ENCODE measurements around the gene SPPL2C.

DNA sequence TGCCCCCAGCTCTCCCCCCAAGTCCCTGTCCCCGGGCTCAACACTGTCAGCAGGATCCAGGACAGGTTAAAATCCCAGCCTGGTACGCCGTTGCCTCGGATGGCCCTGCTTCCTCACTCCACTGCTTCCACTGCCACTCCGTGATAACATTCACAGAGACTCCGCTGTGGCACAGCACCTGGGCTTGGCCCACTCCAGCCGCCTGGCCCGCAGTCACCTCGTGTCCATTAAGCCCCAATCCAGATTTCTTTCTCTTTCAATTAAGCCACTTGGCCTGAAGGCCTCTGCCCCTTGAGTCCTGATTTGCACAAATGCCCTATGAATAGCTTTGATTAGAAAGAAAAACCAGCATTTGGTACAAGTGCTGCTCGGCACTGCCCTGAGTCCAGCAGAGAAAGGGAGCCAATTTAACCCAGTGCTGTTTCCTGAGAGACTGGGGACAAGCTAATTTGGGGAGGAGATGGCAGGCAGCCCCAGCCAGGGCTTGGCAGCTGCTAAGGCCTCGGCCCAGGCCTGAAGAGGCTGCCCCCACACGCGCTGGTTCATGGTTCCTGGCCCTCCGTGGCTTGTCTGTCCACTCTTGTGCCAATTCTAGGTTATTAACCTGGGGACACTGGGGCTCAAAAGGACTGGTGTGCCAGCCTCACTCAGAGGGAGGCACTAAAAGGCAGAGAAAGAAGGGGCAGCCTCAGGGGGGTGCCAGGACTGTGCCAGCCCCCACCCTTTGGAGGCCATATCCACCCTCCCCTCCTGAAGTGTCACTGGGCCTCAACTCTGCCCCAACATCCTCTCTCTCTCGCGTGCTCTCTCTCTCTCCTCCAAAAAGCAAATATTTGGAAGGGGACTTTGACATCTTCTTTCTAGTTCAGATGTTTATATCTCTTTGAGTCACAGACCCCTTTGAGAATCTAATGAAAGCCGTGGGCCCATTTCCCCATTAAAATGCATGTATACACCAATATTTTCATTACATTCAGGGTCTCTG is 29.8 kb upstream of the SPPL2C start:
- TF ChIP-seq, protein P1, sequence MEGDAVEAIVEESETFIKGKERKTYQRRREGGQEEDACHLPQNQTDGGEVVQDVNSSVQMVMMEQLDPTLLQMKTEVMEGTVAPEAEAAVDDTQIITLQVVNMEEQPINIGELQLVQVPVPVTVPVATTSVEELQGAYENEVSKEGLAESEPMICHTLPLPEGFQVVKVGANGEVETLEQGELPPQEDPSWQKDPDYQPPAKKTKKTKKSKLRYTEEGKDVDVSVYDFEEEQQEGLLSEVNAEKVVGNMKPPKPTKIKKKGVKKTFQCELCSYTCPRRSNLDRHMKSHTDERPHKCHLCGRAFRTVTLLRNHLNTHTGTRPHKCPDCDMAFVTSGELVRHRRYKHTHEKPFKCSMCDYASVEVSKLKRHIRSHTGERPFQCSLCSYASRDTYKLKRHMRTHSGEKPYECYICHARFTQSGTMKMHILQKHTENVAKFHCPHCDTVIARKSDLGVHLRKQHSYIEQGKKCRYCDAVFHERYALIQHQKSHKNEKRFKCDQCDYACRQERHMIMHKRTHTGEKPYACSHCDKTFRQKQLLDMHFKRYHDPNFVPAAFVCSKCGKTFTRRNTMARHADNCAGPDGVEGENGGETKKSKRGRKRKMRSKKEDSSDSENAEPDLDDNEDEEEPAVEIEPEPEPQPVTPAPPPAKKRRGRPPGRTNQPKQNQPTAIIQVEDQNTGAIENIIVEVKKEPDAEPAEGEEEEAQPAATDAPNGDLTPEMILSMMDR (IDR thresholded peaks at IDR 0.05): no peak
- no peak for TF ChIP-seq ATF1 (CRISPR knock-in tag; IDR thresholded peaks at IDR 0.05)
- TF ChIP-seq ZNF138 (CRISPR knock-in tag; conservative IDR thresholded peaks at IDR 0.05): no peak
- TF ChIP-seq, protein P2, sequence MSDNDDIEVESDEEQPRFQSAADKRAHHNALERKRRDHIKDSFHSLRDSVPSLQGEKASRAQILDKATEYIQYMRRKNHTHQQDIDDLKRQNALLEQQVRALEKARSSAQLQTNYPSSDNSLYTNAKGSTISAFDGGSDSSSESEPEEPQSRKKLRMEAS (CRISPR knock-in tag; IDR thresholded peaks at IDR 0.05): no peak
- TF ChIP-seq, protein P3, sequence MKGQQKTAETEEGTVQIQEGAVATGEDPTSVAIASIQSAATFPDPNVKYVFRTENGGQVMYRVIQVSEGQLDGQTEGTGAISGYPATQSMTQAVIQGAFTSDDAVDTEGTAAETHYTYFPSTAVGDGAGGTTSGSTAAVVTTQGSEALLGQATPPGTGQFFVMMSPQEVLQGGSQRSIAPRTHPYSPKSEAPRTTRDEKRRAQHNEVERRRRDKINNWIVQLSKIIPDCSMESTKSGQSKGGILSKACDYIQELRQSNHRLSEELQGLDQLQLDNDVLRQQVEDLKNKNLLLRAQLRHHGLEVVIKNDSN (CRISPR knock-in tag; IDR thresholded peaks at IDR 0.05): no peak
- TF ChIP-seq, protein P4, sequence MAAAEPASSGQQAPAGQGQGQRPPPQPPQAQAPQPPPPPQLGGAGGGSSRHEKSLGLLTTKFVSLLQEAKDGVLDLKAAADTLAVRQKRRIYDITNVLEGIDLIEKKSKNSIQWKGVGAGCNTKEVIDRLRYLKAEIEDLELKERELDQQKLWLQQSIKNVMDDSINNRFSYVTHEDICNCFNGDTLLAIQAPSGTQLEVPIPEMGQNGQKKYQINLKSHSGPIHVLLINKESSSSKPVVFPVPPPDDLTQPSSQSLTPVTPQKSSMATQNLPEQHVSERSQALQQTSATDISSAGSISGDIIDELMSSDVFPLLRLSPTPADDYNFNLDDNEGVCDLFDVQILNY (CRISPR knock-in tag; IDR thresholded peaks at IDR 0.05): no peak
- TF ChIP-seq, protein P5, sequence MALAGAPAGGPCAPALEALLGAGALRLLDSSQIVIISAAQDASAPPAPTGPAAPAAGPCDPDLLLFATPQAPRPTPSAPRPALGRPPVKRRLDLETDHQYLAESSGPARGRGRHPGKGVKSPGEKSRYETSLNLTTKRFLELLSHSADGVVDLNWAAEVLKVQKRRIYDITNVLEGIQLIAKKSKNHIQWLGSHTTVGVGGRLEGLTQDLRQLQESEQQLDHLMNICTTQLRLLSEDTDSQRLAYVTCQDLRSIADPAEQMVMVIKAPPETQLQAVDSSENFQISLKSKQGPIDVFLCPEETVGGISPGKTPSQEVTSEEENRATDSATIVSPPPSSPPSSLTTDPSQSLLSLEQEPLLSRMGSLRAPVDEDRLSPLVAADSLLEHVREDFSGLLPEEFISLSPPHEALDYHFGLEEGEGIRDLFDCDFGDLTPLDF (CRISPR knock-in tag; IDR thresholded peaks at IDR 0.05): no peak
- no peak for TF ChIP-seq SMAD4 (CRISPR knock-in tag; IDR thresholded peaks at IDR 0.05)
- TF ChIP-seq, protein P6, sequence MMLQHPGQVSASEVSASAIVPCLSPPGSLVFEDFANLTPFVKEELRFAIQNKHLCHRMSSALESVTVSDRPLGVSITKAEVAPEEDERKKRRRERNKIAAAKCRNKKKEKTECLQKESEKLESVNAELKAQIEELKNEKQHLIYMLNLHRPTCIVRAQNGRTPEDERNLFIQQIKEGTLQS (CRISPR knock-in tag; conservative IDR thresholded peaks at IDR 0.05): no peak
- no peak for TF ChIP-seq TP53 (CRISPR knock-in tag; IDR thresholded peaks at IDR 0.05)
- no peak for TF ChIP-seq CREM (CRISPR knock-in tag; IDR thresholded peaks at IDR 0.05)
- no peak for TF ChIP-seq ESRRA (CRISPR knock-in tag; IDR thresholded peaks at IDR 0.05; ENCODE audit: borderline replicate concordance)
- TF ChIP-seq KAT7 (CRISPR knock-in tag; IDR thresholded peaks at IDR 0.05; ENCODE audit: borderline replicate concordance): no peak
- TF ChIP-seq, protein P7, sequence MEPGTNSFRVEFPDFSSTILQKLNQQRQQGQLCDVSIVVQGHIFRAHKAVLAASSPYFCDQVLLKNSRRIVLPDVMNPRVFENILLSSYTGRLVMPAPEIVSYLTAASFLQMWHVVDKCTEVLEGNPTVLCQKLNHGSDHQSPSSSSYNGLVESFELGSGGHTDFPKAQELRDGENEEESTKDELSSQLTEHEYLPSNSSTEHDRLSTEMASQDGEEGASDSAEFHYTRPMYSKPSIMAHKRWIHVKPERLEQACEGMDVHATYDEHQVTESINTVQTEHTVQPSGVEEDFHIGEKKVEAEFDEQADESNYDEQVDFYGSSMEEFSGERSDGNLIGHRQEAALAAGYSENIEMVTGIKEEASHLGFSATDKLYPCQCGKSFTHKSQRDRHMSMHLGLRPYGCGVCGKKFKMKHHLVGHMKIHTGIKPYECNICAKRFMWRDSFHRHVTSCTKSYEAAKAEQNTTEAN (CRISPR knock-in tag; IDR thresholded peaks at IDR 0.05): no peak
